ENCODE data around the gene CHML.

Gene CHML

GRCh38 chr1:241590719-241591118 is 49.5 kb downstream of the CHML start:
- no peak for DNase-seq (ENCODE audit: low read depth)
